IMR-90 (cell line): ENCODE data around the gene BARX1. TPM values are rescaled to one million over a fixed set of nuclear protein-coding genes. Genes with fewer than 3 reads are reported as not detected.
A peak's percentile ranks its signal among the peaks of the same experiment; 100 is the strongest.

Source experiments
- ATAC-seq: fragments of 200-7000 bp; cut with Tn5 transposase; 2 replicates; pipeline ENCODE4 v1.9.1; 2020; ENCODE audit warnings: low read depth, mild to moderate bottlenecking, moderate library complexity
- BruUV-seq: library from RNA; stranded (reverse); fragments of 400-500 nt; replicated peaks from 2 replicates; lab custom pipeline; 2021; lab: Mats Ljungman, UMichigan
- CTCF ChIA-PET: fragments of 300-600 bp; formaldehyde crosslinking; extraction: SDS; loops from one replicate; lab custom pipeline; 2021; ENCODE audit warnings: antibody characterized with exemption; lab: Yijun Ruan, JAX
- POLR2A ChIA-PET: fragments of 300-600 bp; sonication (Branson Sonifier 250); formaldehyde crosslinking; loops from one replicate; lab custom pipeline; 2022; ENCODE audit warnings: antibody characterized with exemption; ENCODE audit not compliant: unreplicated experiment; lab: Charles Lee
- DNase-seq: peaks from one replicate; pipeline ENCODE4 v3.0.0; 2013
- H2AFZ ChIP-seq: replicated peaks from 2 replicates; pipeline ENCODE3; 2013; ENCODE audit warnings: low read length, mild to moderate bottlenecking; ENCODE audit not compliant: poor library complexity
- H2AK5ac ChIP-seq: 2 replicates; pipeline ENCODE4 v1.6.1; 2013; ENCODE audit warnings: low read depth, low read length, inconsistent platforms
- H2AK9ac ChIP-seq: replicated peaks from 2 replicates; pipeline ENCODE3; 2013; ENCODE audit warnings: mild to moderate bottlenecking, low read depth, low read length, moderate library complexity; ENCODE audit not compliant: poor library complexity
- H2BK120ac ChIP-seq: 2 replicates; pipeline ENCODE4 v1.6.1; 2013; ENCODE audit warnings: low read depth, low read length, inconsistent platforms
- H2BK15ac ChIP-seq: 3 replicates; pipeline ENCODE4 v1.6.1; 2013; ENCODE audit warnings: low read depth, low read length, inconsistent platforms
- H2BK20ac ChIP-seq: 2 replicates; pipeline ENCODE4 v1.6.1; 2013; ENCODE audit warnings: low read depth, mild to moderate bottlenecking, inconsistent platforms, low read length, moderate library complexity
- H2BK5ac ChIP-seq: 2 replicates; pipeline ENCODE4 v1.6.1; 2013; ENCODE audit warnings: mild to moderate bottlenecking, low read depth, low read length, inconsistent platforms; ENCODE audit not compliant: poor library complexity, severe bottlenecking
- H3K14ac ChIP-seq: replicated peaks from 2 replicates; pipeline ENCODE4 v1.6.1; 2013; ENCODE audit warnings: low read depth, low read length, inconsistent platforms
- H3K18ac ChIP-seq: 2 replicates; pipeline ENCODE4 v1.6.1; 2013; ENCODE audit warnings: low read depth, low read length, control low read depth
- H3K23ac ChIP-seq: 2 replicates; pipeline ENCODE4 v1.6.1; 2013; ENCODE audit warnings: low read depth, low read length, inconsistent platforms
- H3K27ac ChIP-seq: 2 replicates; pipeline ENCODE4 v1.5.1; 2013; ENCODE audit warnings: mild to moderate bottlenecking, control low read depth, low read length; ENCODE audit not compliant: insufficient read depth
- H3K27me3 ChIP-seq: 2 replicates; pipeline ENCODE4 v1.6.1; 2013; ENCODE audit warnings: low read length; ENCODE audit not compliant: control insufficient read depth, insufficient read depth
- H3K36me3 ChIP-seq: 2 replicates; pipeline ENCODE4 v1.6.1; 2013; ENCODE audit warnings: low read length, mixed read lengths; ENCODE audit not compliant: control insufficient read depth, insufficient read depth
- H3K4ac ChIP-seq: 2 replicates; pipeline ENCODE4 v1.6.1; 2013; ENCODE audit warnings: low read depth, low read length, inconsistent platforms
- H3K4me1 ChIP-seq: 2 replicates; pipeline ENCODE4 v1.6.1; 2013; ENCODE audit warnings: low read length, mixed read lengths; ENCODE audit not compliant: control insufficient read depth, insufficient read depth
- H3K4me2 ChIP-seq: 2 replicates; pipeline ENCODE4 v1.6.1; 2013; ENCODE audit warnings: low read depth, mild to moderate bottlenecking, control low read depth, low read length, moderate library complexity
- H3K4me3 ChIP-seq: 2 replicates; pipeline ENCODE4 v1.5.1; 2013; ENCODE audit warnings: low read depth, mild to moderate bottlenecking, control low read depth, low read length, moderate library complexity; ENCODE audit not compliant: insufficient read depth
- H3K56ac ChIP-seq: 2 replicates; pipeline ENCODE4 v1.6.1; 2013; ENCODE audit warnings: low read length, inconsistent platforms; ENCODE audit not compliant: insufficient read depth; ENCODE audit errors: extremely low read depth
- H3K79me1 ChIP-seq, 2 experiments: 2 replicates each; pipeline ENCODE4 v1.6.1; 2013; ENCODE audit warnings: low read length in 2 of 2, inconsistent platforms in 1 of 2, low read depth in 1 of 2
- H3K9ac ChIP-seq: 2 replicates; pipeline ENCODE4 v1.6.1; 2013; ENCODE audit warnings: low read depth, low read length, control low read depth
- H3K9me1 ChIP-seq: 2 replicates; pipeline ENCODE4 v1.6.1; 2013; ENCODE audit warnings: low read length, inconsistent platforms; ENCODE audit not compliant: insufficient read depth
- H3K9me3 ChIP-seq: 2 replicates; pipeline ENCODE4 v1.6.1; 2013; ENCODE audit warnings: low read length; ENCODE audit not compliant: control insufficient read depth, insufficient read depth
- H4K20me1 ChIP-seq: 2 replicates; pipeline ENCODE4 v1.6.1; 2013; ENCODE audit warnings: low read length, inconsistent platforms; ENCODE audit not compliant: insufficient read depth
- H4K5ac ChIP-seq: 2 replicates; pipeline ENCODE4 v1.6.1; 2013; ENCODE audit warnings: mild to moderate bottlenecking, low read depth, low read length, control low read depth
- H4K8ac ChIP-seq, 2 experiments: 2 replicates each; pipeline ENCODE4 v1.6.1; 2013; ENCODE audit warnings: low read depth in 2 of 2, low read length in 2 of 2, control low read depth in 1 of 2, inconsistent platforms in 1 of 2
- H4K91ac ChIP-seq: 2 replicates; pipeline ENCODE4 v1.6.1; 2013; ENCODE audit warnings: low read depth, low read length, inconsistent platforms; ENCODE audit not compliant: insufficient read depth
- CEBPB ChIP-seq: IDR thresholded peaks from 2 replicates; pipeline ENCODE4 v1.6.1; 2012; ENCODE audit warnings: low read depth, low read length, improper control_type of control experiment
- ELK1 ChIP-seq: fragments of 150-350 bp; IDR thresholded peaks from 2 replicates; pipeline ENCODE4 v1.6.1; 2016; ENCODE audit warnings: low read depth, mild to moderate bottlenecking, low read length, moderate library complexity, borderline replicate concordance
- WGBS, 2 experiments: methylation state at CpG; one replicate each; pipeline versions ENCODE4 v1.1.5 to v1.1.7; 2013; ENCODE audit warnings: missing lambda C conversion rate in 2 of 2; ENCODE audit not compliant: insufficient read length in 1 of 2; ENCODE audit errors: extremely low coverage in 2 of 2; 5-methylcytosine and 5-hydroxymethylcytosine counted together
- dilution Hi-C: fragments of 300-500 bp; cut with HindIII; formaldehyde crosslinking; loops from one replicate; pipeline ENCODE4 v1.14.3; 2018; ENCODE audit warnings: low sequenced_read_pairs; ENCODE audit not compliant: unreplicated experiment
- in situ Hi-C: fragments of 300-500 bp; cut with MboI; formaldehyde crosslinking; loops from 3 replicates; pipeline ENCODE4 v1.14.3; 2019; ENCODE audit warnings: low sequenced_read_pairs, inconsistent platforms, mixed read lengths
- intact Hi-C: fragments of 100-400 bp; cut with micrococcal nuclease; formaldehyde crosslinking; loops from 2 replicates; pipeline ENCODE4 v1.10.0; 2022
- polyA plus RNA-seq, 3 experiments: library from polyadenylated mRNA; depleted of rRNA; stranded (reverse); fragments of >200 nt; gene quantifications; 2 replicates each; pipeline ENCODE4 v1.2.3, GENCODE V29; 2012; ENCODE audit warnings: low replicate concordance in 1 of 3
- total RNA-seq: library from RNA; depleted of rRNA; stranded (reverse); fragments of >200 nt; gene quantifications from 2 replicates; pipeline ENCODE4 v1.2.3, GENCODE V29; 2012

The BARX1 gene
- total and polyA plus RNA-seq, 2 of the 4 experiments (the other 2 are of a cell fraction), result not detected

GRCh38 chr9:93958819-93959682 is 3.9 kb upstream of the BARX1 start:
- Histone ChIP-seq H3K56ac (no peak overlapping the region), H3K18ac (no peak overlapping the region), H3K27me3 (peaks cover 79% of the 10 kb centered on the region), H3K9ac (no peak overlapping the region), H3K36me3 (no peaks in the 10 kb centered on the region), H2BK5ac (no peak overlapping the region), H2BK15ac (no peak overlapping the region), H2AK9ac (no peak overlapping the region), H2BK120ac (no peak overlapping the region), H2BK20ac (no peak overlapping the region), H4K5ac (no peak overlapping the region), H4K91ac (no peak overlapping the region), H3K23ac (no peak overlapping the region), H3K4me3 (no peak overlapping the region), H4K20me1 (no peaks in the 10 kb centered on the region; the same call in none of the 2 replicates), H3K4me2 (no peak overlapping the region; the same call in 1 of the 2 replicates), H3K79me1 (no peaks in the 10 kb centered on the region), H3K9me1 (no peaks in the 10 kb centered on the region), H3K9me3 (no peaks in the 10 kb centered on the region; the same call in 1 of the 2 replicates), H4K8ac (no peak overlapping the region), H3K27ac (no peak overlapping the region), H3K4ac (no peak overlapping the region), H2AFZ (peak overlapping the region; percentile 16), H2AK5ac (no peak overlapping the region), H3K4me1 (peaks cover 1% of the 10 kb centered on the region; the same call in 1 of the 2 replicates), H3K14ac (no peak overlapping the region)
- DNase-seq, result peak; percentile 7
- 3% methylated on average over 18 of the region's 66 CpGs; no CpG with 5 or more reads in 1 of the 2 experiments for WGBS, 2 experiments
- no TSS peak for BruUV-seq
- peak; percentile 56 for TF ChIP-seq CEBPB
- TF ChIP-seq ELK1, result no peak
- in situ Hi-C loops (loop anchor here (25.0 kb wide), 2 partner anchors 547 to 797 kb away; no protein-coding TSS in a partner anchor), intact Hi-C loops (no loop called here), dilution Hi-C loops (no loop called here)
- ATAC-seq, result no peak; the same call in 1 of the 2 replicates
- POLR2A ChIA-PET, result no interaction called here
- CTCF ChIA-PET, result interaction anchor here (0.6 kb wide), 2 partner anchors 12 to 363 kb away, joined by 3 read pairs; no protein-coding TSS in a partner anchor
